Upper lobe of left lung (tissue), 4 donors: ENCODE results near the gene S100A12.

Source experiments
- CTCF ChIP-seq, 6 experiments: fragments of 450-650 bp in 4 of 6; fragments of 200-600 bp in 2 of 6; sonication (generic) in 2 of 6; IDR thresholded peaks; one replicate each; pipeline ENCODE4 v1.5.1; 2016 to 2019; ENCODE audit warnings: antibody characterized with exemption in 6 of 6
- EP300 ChIP-seq, 4 donors: sonication (generic); formaldehyde crosslinking; IDR thresholded peaks; one replicate each; pipeline ENCODE4 v1.5.1; 2017; ENCODE audit warnings: antibody characterized with exemption in 4 of 4, control low read depth in 2 of 4
- POLR2A ChIP-seq, 4 donors: fragments of 450-650 bp; IDR thresholded peaks; one replicate each; pipeline ENCODE4 v1.5.1; 2016 to 2017; ENCODE audit warnings: antibody characterized with exemption in 4 of 4, mild to moderate bottlenecking in 2 of 4

GRCh38 chr1:153371231-153371630 lies 4.2 kb downstream of the S100A12 start:
- TF ChIP-seq CTCF (IDR thresholded peaks at IDR 0.05) (no peak), EP300 (IDR thresholded peaks at IDR 0.05) (no peak), POLR2A (IDR thresholded peaks at IDR 0.05) (no peak)
